GM19328 (cell line): ENCODE measurements around the gene TTC33.

Experiments used
- ATAC-seq: cut with Tn5 transposase; IDR thresholded peaks from one replicate; pipeline ENCODE4 v1.9.1; 2021; ENCODE audit warnings: mild to moderate bottlenecking, moderate library complexity; ENCODE audit not compliant: unreplicated experiment

Gene TTC33

DNA sequence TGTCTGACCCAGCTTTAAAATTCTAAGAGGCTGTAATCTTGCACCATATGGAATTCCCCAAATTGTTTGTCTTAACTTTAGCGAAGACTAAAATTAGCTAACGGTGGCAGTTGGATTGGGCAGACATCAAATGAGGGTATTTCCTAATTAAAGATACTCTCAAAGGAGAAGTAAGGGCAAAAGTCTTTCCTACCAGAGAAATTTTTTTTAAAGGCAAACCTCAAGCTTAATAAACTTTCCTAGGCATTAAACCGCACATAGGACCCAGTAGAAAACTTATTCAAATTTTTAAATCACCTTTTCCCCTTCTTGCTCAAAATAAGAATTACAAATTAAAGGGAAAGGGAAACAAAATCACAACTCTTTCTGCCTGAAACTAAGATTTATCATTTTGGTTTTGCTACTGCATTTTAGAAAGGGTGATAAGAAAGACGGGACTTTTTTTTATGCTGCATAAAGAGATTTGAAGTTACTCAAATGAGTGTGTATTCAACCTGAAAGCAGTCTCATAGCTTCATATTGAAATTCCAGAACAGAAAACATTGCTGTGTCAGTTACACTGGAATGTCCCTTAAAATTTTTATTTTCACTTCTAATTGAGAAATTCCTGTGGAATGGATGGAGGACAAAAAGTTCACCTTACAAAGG, 265.2 kb downstream of the TTC33 start:
- ATAC-seq = no peak

DNA sequence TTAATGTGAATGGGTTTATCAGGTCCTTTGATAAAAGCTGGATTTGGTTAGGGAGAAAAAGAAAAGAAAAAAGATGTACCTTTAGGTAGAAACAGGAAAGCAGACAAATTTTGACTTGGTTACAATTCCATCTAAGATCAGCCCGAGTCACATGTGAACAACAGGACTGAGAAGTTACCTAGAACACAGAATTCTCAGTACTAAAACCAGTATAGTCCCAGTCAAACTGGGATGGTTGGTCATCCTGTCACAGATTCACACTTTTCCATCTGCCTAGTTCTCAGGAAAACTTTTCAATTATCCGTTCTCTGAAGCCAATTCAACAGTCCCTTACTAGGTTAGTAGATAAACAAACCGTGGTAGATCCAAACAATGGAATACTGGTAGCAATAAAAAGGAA, 266.3 kb downstream of the TTC33 start:
- ATAC-seq = no peak

DNA sequence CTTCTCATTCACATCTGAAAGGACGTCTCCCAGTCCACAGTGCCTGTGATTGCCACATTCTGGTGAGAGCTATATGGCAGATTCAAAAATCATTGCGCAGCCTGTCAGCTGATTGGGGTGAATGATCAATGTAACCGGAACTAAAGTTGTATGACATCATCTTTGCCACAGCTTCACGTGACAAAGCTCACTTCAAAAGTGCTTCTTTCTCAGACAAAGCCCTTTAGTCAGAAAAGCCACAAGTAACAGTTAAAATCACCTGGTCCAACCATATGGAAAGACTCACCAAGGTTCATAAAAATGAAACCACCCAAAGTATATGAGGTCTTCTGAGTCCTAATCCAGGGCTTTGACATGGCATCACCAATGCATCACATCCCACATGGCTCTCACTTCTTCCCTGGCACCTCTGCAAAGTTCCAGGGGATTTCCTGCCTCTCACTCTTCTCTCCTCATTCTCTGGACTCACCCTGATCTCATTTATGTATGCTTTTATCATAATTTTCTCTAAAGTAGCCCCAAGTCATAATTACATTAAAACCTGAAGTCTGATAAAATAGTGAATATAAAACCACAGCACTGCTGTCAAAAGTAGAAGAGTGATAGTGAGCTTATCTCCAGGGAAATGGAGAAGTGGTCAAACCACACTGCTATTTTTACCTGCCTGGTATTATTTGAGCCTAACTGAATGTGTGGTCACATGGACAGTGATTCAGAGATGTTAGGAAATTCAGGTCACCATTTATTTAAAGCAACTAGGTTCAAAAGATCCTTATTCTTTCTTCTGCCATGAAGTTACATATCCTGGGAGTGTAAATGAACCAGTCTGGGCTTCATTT, 269.1 kb downstream of the TTC33 start:
- peak; percentile 41 for ATAC-seq

DNA sequence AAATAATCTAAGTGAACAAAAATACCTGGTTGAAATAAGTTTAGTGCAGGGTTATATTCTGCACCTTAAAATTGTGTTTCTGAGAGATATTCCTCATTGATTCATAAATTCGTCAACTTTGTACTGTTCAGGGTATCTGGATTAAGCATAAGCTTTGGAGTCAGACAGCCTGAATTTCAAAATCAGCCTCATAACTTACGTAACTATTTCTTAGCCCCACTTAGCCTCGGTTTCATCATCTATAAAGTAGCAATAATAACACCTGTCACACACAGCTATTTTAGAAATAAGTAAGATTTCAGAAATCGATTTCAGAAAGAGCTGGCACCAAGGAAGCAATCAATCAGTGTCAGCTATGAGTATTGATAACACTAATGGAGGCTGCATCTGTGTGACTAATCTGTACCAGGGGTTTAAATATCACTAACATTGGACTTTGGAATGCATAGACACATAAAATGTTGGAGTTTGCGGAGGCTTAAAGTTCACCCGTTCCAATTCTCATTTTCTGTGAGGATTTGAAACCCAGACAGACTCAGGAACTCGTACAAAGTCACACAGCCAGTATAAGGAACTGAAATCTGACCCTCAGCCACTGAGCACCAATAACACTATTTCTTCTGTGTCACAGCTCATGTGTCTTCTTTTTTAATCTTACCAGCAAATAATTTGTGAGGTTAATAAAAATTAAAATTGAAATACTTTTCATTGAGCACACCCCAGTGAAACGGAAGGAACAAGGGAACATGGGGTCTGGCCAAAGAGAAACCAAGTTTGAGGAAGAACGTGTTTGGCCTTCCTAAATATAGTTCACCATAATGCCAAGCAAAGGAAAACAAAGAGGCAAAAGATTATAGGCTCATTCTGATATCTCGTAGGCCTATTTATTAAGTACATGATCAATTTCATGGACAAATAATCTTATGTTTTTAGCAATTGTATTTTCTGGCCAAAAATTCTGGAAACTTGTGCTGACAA, 270.5 kb downstream of the TTC33 start:
- peak; percentile 44 for ATAC-seq

DNA sequence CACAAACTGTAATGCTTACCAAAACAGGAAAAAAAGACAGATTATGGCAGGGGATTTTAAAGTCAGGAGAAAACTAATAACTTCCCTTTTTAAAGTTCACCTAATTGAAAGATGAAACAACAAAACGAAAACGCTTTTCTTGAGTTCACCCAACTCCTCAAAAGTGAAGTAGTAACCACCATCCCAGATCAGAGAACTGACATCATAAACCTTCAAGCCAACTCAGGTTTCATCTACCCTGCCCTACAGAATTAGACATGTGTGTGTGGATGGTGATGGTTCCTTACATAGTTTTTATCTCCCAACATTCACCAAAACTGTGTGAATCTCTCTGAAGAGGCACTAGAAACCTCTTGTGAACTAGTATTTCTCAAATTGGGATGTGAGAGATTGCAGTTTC, 271.3 kb downstream of the TTC33 start:
- ATAC-seq = peak; percentile 31

DNA sequence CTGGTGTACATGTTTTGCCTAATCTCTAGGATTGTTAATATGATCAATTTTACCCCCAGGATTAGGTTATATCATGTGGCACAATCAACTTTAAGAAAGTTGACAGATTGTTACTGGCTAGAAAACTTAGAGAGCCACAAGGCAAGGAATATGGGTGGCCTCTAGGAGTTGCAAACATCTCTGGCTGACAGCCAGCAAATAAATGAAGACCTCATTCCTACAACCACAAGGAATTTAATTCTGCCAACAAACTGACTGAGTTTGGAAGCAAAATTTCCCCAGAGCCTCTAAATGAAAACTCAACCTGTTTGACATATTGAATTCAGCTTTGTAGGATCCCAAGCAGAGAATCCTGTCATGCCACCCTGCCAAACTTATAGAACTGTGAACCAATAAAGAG, 272.4 kb downstream of the TTC33 start:
- ATAC-seq = no peak

DNA sequence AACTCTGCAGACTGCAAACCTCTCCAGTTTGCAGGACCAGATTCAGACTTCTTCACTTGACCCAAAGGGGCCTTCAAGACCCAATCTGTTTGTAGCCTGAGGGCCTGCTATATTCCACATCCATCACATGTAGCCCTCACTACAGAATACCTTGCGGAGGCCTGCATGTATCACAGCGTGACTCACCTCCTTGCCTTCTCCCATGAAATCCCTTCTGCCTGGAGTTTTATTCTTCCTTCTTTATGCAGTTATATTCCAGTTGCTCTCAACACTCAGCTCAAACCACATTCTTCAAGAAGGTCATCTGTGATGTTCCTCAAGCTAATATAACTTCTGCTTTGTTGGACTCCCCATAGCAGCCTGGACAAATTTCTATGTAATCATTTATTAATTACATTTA, 274.5 kb downstream of the TTC33 start:
- ATAC-seq = no peak

DNA sequence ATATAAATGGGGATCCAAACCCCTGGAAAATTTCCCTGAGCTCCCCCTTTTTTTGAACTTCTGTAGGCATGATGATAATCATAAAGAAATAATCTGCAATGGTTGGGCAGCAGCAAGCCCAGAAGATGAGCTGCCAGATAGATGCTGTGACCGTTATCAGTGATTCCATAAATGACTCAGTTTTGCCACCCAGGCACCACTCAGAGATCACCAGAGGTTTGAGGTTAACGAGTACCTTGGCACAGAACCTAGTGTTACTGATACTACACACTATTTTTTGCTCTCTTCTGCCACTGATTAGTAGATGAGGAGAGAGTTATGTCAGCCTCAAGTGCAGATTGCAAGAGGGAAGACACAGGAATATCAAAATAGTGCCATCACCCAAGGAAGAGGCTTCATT, 275.4 kb downstream of the TTC33 start:
- ATAC-seq = no peak

DNA sequence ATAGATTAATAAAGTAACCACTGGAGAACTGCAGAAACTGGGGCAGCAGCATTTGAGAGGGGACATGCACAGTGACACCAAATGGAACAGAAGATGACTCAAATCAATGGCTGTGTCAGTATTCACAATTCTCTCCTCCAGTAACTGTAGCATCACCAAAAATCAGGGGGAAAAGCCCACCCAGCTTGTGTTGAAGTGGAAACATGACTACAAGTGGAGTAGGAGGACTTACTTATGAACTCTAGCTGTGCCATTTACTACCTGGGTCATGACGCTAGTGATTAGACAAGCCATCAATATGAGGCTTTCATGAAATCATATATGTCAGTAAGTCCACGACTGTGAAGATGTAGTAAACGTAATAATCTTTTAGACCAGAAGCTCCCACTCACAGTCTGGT, 275.8 kb downstream of the TTC33 start:
- ATAC-seq = no peak

DNA sequence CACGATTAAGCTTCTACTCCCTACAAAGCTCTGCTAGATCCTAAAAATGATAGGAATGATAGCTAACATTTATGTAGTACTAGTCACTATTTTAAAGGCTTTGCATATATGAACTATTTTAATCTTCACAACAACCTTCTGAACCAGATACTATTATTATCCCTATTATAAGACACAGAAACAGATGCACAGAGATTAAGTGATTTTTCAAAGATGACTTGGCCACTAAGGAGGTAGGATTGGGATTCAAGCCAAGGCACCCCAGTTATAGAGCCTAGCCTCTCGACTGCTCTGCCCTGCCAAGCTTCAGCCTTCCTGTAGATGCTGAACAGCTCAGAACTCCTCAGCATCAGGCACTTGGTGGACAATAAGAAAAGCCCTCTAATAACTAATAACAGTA, 277.0 kb downstream of the TTC33 start:
- ATAC-seq = no peak

DNA sequence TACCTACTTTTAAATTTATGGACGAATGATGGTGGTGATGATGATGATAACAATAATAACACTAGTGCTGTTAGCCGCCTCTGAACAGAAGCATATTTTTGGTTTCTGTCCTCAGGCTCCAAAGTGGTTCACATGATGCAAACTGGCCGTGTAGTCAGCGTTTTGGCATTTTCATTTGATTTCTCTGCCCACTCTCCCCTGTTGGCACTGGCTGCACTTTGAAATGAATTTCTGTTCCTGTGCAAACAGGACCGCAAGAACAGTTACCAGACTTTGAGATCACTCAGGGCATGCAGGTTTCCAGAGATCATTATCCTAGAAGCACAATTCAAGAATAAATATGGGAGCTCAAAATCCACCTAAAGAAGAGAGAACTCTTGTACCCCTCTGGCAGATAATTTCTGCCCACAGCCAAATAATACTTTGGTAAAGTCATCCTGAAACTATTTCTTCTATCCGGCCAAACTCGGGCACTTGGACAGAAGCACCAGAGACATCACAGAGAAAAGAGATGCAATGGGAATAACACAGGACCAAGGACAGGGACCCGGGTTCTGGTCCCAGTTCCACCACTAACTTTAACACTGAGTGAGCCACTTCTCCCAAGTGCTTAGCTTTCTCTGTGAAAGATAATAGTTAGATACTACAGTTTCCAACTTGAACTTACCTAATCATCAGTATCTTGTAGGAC, 277.8 kb downstream of the TTC33 start:
- ATAC-seq = no peak

DNA sequence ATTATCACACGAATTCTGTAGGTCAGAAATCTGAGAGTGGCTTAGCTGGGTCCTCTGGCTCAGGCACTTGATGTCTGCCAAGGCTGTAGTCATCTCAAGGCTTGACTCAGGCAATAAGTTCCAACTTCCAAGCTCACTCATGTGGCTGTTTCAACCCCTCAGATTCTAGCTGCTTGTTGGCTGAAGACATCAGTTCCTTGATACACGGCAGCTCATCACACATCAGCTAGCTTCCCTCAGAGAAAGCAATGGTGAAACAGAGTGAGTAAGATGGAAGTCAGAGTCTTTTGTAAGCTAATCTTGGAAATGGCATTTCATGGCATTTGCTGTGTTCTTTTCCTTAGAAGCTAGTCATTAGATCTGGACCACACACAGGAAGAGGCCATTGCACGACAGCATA, 280.2 kb downstream of the TTC33 start:
- no peak for ATAC-seq

DNA sequence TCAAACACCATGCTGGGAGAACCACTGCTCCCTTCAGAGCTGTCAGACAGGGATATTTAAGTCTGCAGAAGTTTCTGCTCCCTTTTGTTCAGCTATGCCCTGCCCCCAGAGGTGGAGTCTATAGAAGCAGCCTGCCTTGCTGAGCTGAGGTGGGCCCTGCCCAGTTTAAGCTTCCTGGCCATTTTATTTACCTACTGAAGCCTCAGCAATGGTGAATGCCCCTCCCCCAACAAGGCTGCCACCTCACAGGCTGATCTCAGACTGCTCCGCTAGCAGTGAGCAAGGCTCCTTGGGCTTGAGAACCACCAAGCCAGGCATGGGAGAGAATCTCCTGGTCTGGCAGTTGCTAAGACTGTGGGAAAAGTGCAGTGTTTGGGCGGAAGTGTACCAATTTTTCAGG, 281.5 kb downstream of the TTC33 start:
- ATAC-seq = no peak

DNA sequence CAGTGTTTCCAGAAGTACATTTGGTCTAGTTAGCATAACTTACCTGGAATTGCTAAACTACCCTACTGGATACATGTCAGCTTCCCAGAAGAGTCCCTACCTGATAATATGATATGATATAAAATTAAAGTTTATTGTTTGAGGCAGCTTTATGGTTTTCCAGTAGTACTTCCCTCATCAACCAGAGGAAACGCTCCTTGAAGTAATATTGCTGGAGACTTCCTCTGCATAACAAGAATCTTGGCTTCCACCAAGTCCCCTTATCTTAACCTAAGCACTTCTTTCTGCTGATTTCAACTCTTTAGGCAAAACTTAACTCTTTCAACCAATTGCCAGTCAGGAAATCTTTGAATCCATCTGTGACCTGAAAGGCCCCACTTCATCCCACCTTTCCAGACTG, 290.3 kb downstream of the TTC33 start:
- ATAC-seq = no peak

DNA sequence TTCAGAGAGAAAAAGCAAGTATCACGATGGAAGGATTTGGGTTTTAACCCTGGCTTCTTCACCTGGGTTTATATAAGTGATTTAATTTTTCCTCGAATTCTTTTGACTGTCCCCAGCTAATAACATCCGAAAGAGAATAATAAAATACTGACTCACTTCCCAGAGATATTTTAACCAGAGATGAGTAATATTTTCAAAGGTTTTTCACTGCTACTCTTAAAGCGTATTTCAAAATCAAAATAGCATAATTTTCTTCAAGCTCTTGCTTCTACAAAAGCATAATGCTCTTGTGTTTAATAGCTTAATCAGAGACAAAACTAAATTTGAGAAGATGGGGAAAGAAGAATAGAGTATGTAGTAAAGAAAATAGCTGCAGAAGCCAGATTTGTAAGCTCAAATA, 291.2 kb downstream of the TTC33 start:
- no peak for ATAC-seq
